ENCODE results near the gene DARS2. TPM values are rescaled to one million over a fixed set of nuclear protein-coding genes. Genes with fewer than 3 reads are reported as not detected.

Gene DARS2
- total and polyA plus RNA-seq, 10 of the 15 experiments (the other 5 are each of a cell fraction or from before 2014, with no cell fraction given) = 23.9 to 69.7 (median 37.3) TPM

DNA sequence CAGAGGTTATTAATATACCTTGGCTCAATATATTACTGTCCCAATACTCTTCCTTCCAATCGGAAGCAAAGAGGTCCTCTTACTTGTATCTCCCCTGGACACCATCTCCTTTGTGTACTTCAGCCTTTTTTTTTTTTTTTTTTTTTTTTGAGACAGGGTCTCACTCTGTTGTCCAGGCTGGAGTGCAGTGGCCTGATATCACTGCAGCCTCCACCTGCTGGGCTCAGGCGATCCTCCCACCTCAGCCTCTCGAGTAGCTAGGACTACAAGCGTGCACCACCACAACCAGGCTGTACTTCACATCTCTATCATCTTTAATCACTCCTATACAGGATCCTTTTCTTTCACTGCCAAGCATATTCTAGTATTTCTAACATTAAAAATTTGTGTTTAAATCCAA, 2.8 kb upstream of the DARS2 start:
- H3K4me2 ChIP-seq (ENCODE audit: control insufficient read depth, insufficient read depth) = peak overlapping the region; percentile 30
- no peaks in the 10 kb centered on the region for H4K20me1 ChIP-seq (ENCODE audit: control insufficient read depth, insufficient read depth)
- peak overlapping the region; percentile 92; the same call in 1 of the 2 replicates for H3K4me3 ChIP-seq
- DNase-seq (ENCODE audit: low read depth, low spot score) (no peak), FAIRE-seq (no peak), ATAC-seq (no peak)
- no peak overlapping the region for H3K9ac ChIP-seq (ENCODE audit: control insufficient read depth, insufficient read depth, low read length)
- BruUV-seq (replicated peaks) = no TSS peak
- RAD21 ChIA-PET (ENCODE audit: unreplicated experiment) = interaction anchor here (0.7 kb wide), 1 partner anchor 131 kb away, joined by 3 read pairs; no protein-coding TSS in a partner anchor
- TF ChIP-seq TCF7 (IDR thresholded peaks at IDR 0.05; ENCODE audit: borderline replicate concordance) = no peak
- no peak for TF ChIP-seq STAT1 (conservative IDR thresholded peaks at IDR 0.05)
- no peak for TF ChIP-seq SUPT20H (IDR thresholded peaks at IDR 0.05; ENCODE audit: borderline replicate concordance, control insufficient read depth, low read depth, low read length)
- no peak for TF ChIP-seq MXI1 (IDR thresholded peaks at IDR 0.05; ENCODE audit: low read depth, low read length)
- no peak for TF ChIP-seq CEBPB (IDR thresholded peaks at IDR 0.05; ENCODE audit: borderline replicate concordance in 1 of 2, low read depth in 2 of 2, low read length in 2 of 2)
- TF ChIP-seq CREB1 (IDR thresholded peaks at IDR 0.05; ENCODE audit: low read depth) = no peak
- TF ChIP-seq PAX8 (IDR thresholded peaks at IDR 0.05) = no peak
- TF ChIP-seq SIN3A (IDR thresholded peaks at IDR 0.05; ENCODE audit: low read depth, low read length) = no peak
- TF ChIP-seq, protein P1, sequence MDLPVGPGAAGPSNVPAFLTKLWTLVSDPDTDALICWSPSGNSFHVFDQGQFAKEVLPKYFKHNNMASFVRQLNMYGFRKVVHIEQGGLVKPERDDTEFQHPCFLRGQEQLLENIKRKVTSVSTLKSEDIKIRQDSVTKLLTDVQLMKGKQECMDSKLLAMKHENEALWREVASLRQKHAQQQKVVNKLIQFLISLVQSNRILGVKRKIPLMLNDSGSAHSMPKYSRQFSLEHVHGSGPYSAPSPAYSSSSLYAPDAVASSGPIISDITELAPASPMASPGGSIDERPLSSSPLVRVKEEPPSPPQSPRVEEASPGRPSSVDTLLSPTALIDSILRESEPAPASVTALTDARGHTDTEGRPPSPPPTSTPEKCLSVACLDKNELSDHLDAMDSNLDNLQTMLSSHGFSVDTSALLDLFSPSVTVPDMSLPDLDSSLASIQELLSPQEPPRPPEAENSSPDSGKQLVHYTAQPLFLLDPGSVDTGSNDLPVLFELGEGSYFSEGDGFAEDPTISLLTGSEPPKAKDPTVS (IDR thresholded peaks at IDR 0.05; ENCODE audit: low read depth, low read length) = no peak
- peaks cover 0 to 2% of the 10 kb centered on the region in 2 experiments for H3K36me3 ChIP-seq (ENCODE audit: control insufficient read depth in 2 of 2, insufficient read depth in 2 of 2, low read length in 1 of 2)
- H3K79me2 ChIP-seq (ENCODE audit: control insufficient read depth, insufficient read depth, low read length) = peaks cover 58% of the 10 kb centered on the region
- intact Hi-C loops (cut with micrococcal nuclease; ENCODE audit: unreplicated experiment) (loop anchor here (10.0 kb wide), 2 partner anchors 617 to 1173 kb away; partner anchors contain the start of genes CACYBP and TNFSF4), in situ Hi-C loops (cut with MboI) (loop anchor here (5.0 to 10.0 kb wide), 2 partner anchors 389 to 1077 kb away; no protein-coding TSS in a partner anchor)
- no peaks in the 10 kb centered on the region for H3K4me1 ChIP-seq (ENCODE audit: control insufficient read depth, insufficient read depth, low read length)
- no peak overlapping the region for H3K27ac ChIP-seq (ENCODE audit: control insufficient read depth, insufficient read depth)
- no peaks in the 10 kb centered on the region for H3K27me3 ChIP-seq (replicated peaks in 1 of 2; ENCODE audit: control insufficient read depth in 2 of 2, insufficient read depth in 2 of 2, low read length in 1 of 2)
- CTCF ChIA-PET = interaction anchor here (1.0 to 1.7 kb wide), 2 partner anchors 17 to 104 kb away, joined by 3 to 4 read pairs; no protein-coding TSS in a partner anchor
- SMC1A ChIA-PET (ENCODE audit: uncharacterized antibody, unreplicated experiment) = interaction anchor here (0.9 to 1.3 kb wide), 4 partner anchors 15 to 1078 kb away, joined by 3 to 4 read pairs (median 3); no protein-coding TSS in a partner anchor
- no peak overlapping the region for H2AFZ ChIP-seq (ENCODE audit: control insufficient read depth, low read depth, low read length)
- 100% methylated on average over 4 of the region's 4 CpGs for WGBS (ENCODE audit: insufficient coverage, insufficient replicate concordance, low lambda C conversion rate, missing lambda C conversion rate)
- POLR2A ChIA-PET = interaction anchor here (1.7 kb wide), 1 partner anchor 46 kb away, joined by 5 read pairs; the partner anchor contains the start of genes GAS5 and ZBTB37
- H3K9me3 ChIP-seq (replicated peaks; ENCODE audit: control insufficient read depth, insufficient read depth, low read length) = no peaks in the 10 kb centered on the region; the same call in 2 of the 3 replicates

All from GM12878 (cell line).